Muscle layer of duodenum (tissue), 2 donors: ENCODE data around the gene RAPGEF4.
A peak's percentile ranks its signal among the peaks of the same experiment; 100 is the strongest.

Source experiments
- H3K27ac ChIP-seq: one replicate; pipeline ENCODE4 v1.7.0; 2013; ENCODE audit warnings: mild to moderate bottlenecking, low read length
- H3K27me3 ChIP-seq: one replicate; pipeline ENCODE4 v1.7.0; 2013; ENCODE audit warnings: low read depth, mild to moderate bottlenecking, control low read depth, low read length
- H3K36me3 ChIP-seq, 2 donors: one replicate each; pipeline ENCODE4 v1.7.0; 2013; ENCODE audit warnings: low read length in 2 of 2, control low read depth in 1 of 2, mild to moderate bottlenecking in 1 of 2; ENCODE audit not compliant: insufficient read depth in 2 of 2, control insufficient read depth in 1 of 2
- H3K4me1 ChIP-seq, 2 donors: one replicate each; pipeline ENCODE4 v1.7.0; 2013; ENCODE audit warnings: low read length in 2 of 2, mild to moderate bottlenecking in 2 of 2, control low read depth in 1 of 2, moderate library complexity in 1 of 2; ENCODE audit not compliant: insufficient read depth in 2 of 2, control insufficient read depth in 1 of 2
- H3K4me3 ChIP-seq, 2 donors: one replicate each; pipeline ENCODE4 v1.7.0; 2013; ENCODE audit warnings: low read length in 2 of 2, low read depth in 1 of 2, mild to moderate bottlenecking in 1 of 2
- H3K9me3 ChIP-seq, 2 donors: one replicate each; pipeline ENCODE4 v1.7.0; 2013; ENCODE audit warnings: low read length in 2 of 2, control low read depth in 1 of 2, mild to moderate bottlenecking in 1 of 2; ENCODE audit not compliant: control insufficient read depth in 1 of 2
- donor health status: healthy.

Gene RAPGEF4

DNA sequence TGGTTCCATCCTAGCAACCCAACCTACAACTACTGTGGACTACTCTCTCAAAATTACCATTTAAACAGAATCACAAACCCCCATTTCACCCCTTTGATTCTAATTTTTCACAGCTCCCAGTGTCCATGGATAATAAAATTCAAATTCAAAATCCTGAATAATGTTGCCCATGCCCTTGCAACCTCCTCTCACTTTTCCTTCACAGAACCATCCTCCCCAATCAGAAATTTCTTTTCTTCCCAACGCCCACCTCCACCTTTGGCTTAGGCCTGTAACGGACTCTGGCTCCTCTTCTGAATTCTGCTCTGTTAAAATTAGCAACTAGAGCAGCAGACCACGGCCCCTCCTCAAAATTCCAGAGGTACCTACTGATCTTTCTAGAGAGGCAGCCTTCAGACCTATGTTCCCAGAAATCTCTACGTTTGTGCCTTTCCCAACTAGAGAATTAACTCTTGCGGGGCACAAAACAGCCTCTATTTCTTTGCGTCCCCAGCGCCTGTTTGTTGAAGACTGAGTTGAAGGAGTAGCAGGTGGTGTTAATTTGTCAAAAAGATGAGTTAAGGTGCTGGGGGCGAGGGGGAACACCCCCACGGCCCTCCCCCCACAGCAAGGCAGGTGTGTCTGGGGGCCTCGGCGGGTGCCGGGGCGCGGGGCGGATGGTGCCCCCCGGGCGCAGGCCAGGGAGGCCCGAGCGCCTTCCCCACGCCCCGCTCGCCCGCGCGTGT is 339.6 kb downstream of the RAPGEF4 start:
- Histone ChIP-seq H3K36me3 (peaks cover 0 to 11% of the 10 kb centered on the region in 2 donors), H3K27ac (peak overlapping the region; percentile 98), H3K4me3 (peak overlapping the region; percentile 75 to 91), H3K4me1 (peaks cover 4 to 11% of the 10 kb centered on the region in 2 donors), H3K27me3 (no peaks in the 10 kb centered on the region), H3K9me3 (no peaks in the 10 kb centered on the region)

DNA sequence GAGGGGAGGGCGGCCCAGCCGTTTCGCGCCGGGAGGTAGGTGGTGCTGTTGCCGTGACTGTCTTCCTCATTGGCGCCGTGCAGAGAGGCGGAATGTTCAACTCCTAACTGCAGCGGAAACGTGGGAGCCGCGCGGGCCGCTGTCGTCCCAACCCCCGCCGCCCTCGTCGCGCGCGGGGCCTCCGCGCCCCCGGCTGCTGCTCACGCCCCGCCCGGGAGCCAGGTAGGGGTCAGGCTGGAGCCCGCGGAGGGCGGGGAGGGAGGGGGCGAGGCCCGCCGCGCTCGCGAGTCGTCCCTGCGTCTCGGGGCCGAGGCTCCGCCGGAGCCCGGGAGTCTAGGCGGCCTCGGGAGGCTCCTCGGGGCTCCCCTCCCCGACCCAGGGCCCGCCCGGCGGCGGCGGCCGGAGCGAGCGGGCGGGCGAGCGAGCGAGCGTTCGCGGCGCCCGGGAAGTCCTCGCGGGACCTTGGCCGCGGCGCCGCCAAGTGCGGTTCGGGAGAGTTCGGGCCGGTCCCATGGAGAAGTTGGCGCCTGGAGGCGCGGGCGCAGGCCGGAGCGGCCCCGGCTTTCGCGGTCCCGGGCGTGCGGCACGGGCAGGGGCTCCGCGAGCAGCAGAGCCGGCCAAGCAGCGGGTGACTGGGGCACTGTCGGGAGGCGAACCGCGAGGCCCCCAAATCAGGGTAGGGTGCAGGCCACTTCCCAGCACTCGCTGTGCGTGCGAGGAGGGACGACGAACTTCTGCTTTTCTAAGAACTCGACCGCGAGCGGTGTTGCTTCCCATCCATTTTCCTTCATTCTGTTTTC is 340.3 kb downstream of the RAPGEF4 start, which contains the start of gene MAP3K20:
Gene MAP3K20 (plus strand): TSS at position 66 of the 800 bp plus-strand sequence. CDS start 15,186 bp downstream, outside the sequence.
- H3K36me3 ChIP-seq, result peaks cover 0 to 11% of the 10 kb centered on the region in 2 donors
- no peaks in the 10 kb centered on the region for H3K27me3 ChIP-seq
- H3K27ac ChIP-seq, result peak within 1 kb of the TSS; percentile 98
- no peaks in the 10 kb centered on the region for H3K9me3 ChIP-seq
- peaks cover 4 to 11% of the 10 kb centered on the region in 2 donors for H3K4me1 ChIP-seq
- H3K4me3 ChIP-seq, result peak within 1 kb of the TSS; percentile 75 to 91

DNA sequence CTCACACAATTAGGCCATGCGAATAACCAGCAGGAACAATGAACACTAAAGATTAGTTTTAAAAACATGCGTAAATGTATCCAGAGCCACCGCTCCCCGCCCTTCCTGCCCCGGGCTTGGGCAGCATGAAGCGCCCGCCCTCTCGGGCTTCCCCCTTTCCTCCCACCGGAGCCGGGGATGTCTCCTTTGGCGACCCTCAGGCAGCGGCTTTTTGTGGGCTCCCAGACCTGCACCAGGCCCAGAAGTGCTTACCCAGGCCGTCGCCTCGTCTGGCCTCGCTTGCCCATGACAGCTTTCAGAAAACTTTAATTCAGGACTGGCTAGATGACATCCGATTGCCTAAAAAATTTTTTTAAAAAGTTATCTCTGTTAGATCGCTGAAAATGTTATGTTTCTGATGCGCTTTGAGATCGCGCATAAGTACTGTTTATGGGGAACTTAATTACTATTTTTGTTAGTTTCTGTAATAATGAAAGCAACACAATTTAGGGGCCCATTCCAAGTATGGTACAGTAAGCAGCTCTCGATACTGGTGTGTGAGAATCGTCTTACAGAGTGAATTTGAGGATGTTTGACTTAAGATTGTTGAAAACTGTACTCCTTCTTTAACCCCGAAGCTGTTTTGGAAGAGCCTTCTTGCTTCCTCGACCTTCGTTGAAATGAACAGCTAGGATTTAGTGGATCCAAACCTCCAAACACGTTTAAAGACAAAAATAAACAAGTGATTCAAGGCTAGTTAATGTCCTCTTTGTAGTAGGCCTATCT is 341.1 kb downstream of the RAPGEF4 start:
- Histone ChIP-seq H3K27me3 (no peaks in the 10 kb centered on the region), H3K9me3 (no peaks in the 10 kb centered on the region), H3K4me3 (peak overlapping the region; percentile 75 to 91), H3K4me1 (peaks cover 6 to 11% of the 10 kb centered on the region in 2 donors), H3K36me3 (peaks cover 0 to 11% of the 10 kb centered on the region in 2 donors), H3K27ac (peak overlapping the region; percentile 98)

GRCh38 chr2:173077506-173078177 is 342.0 kb downstream of the RAPGEF4 start:
- H3K9me3 ChIP-seq, result no peaks in the 10 kb centered on the region
- H3K4me3 ChIP-seq, result peak overlapping the region; percentile 75 to 91
- peaks cover 7 to 11% of the 10 kb centered on the region in 2 donors for H3K4me1 ChIP-seq
- H3K27ac ChIP-seq, result peak overlapping the region; percentile 98
- peaks cover 0 to 11% of the 10 kb centered on the region in 2 donors for H3K36me3 ChIP-seq
- H3K27me3 ChIP-seq, result no peaks in the 10 kb centered on the region

DNA sequence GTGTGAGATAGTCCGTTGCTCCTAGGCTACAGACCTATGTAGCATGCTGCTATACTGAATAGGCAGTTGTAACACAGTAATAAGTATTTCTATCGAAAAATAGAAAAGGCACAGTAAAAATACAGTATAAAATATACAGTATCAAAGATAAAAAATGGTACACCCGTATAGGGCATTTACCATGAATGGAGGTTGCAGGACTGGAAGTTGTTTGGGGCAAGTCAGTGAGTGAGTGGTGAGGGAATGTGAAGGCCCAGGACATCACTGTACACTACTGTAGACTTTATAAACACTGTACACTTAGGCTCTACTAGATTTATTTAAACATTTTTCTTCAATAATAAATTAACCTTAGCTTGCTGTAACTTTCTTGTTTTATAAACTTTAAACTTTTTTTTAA is 343.5 kb downstream of the RAPGEF4 start:
- H3K27ac ChIP-seq, result peak overlapping the region; percentile 98
- peaks cover 7 to 11% of the 10 kb centered on the region in 2 donors for H3K4me1 ChIP-seq
- H3K36me3 ChIP-seq, result peaks cover 0 to 11% of the 10 kb centered on the region in 2 donors
- peak overlapping the region in 1 of 2 donors; percentile 17 for H3K4me3 ChIP-seq
- H3K27me3 ChIP-seq, result no peaks in the 10 kb centered on the region
- H3K9me3 ChIP-seq, result no peaks in the 10 kb centered on the region

DNA sequence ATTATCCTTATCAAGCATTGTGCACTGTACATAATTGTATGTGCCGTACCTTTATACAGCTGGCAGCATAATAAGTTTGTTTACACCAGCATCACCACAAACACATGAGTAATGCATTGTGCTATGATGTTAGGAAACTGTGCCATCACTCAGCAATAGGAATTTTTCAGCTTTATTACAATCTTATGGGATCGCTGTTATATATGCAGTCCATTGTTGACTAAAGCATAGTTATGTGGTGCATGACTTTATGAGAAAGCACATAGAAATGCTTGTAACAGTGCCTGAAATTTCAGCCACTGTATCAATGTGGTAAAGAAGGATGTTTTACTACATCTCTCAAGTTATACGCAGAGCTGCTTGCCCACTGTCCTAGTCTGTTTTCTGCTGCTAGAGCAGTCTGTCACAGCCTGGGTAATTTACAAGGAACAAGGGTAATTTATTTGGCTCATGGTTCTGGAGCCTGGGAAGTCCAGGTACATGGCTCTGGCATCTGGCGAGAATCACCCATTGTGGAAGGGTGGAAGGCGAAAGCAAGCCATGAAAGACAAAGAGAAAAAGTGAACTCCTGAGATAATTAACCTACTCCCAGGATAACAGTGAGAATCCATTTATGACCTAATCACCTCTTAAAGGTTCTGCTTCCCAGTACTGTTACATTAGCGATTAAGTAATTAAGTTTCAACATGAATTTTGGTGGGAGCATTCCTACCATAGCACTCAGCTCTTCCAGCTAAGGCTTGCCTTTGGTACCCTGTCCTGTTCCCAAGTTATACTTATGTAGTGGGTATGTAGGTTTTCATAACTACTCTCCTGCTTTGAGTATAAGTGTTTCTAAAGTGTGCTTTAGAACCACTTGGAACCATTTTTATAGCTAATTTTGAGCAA is 344.6 kb downstream of the RAPGEF4 start:
- Histone ChIP-seq H3K27me3 (no peaks in the 10 kb centered on the region), H3K4me3 (no peak overlapping the region), H3K9me3 (no peaks in the 10 kb centered on the region), H3K4me1 (peaks cover 11 to 12% of the 10 kb centered on the region in 2 donors), H3K27ac (no peak overlapping the region), H3K36me3 (peaks cover 0 to 11% of the 10 kb centered on the region in 2 donors)

- Histone ChIP-seq H3K9me3 (no peaks in the 10 kb centered on the region), H3K27ac (peak overlapping the region; percentile 92), H3K4me3 (peak overlapping the region in 1 of 2 donors; percentile 6), H3K27me3 (no peaks in the 10 kb centered on the region), H3K4me1 (peaks cover 0 to 19% of the 10 kb centered on the region in 2 donors), H3K36me3 (no peaks in the 10 kb centered on the region)
Measured at GRCh38 chr2:173086518-173087213, 351.0 kb downstream of the RAPGEF4 start.

- peak overlapping the region in 1 of 2 donors; percentile 6 for H3K4me3 ChIP-seq
- H3K4me1 ChIP-seq, result peaks cover 0 to 17% of the 10 kb centered on the region in 2 donors
- no peaks in the 10 kb centered on the region for H3K9me3 ChIP-seq
- H3K27ac ChIP-seq, result peak overlapping the region; percentile 92
- H3K27me3 ChIP-seq, result no peaks in the 10 kb centered on the region
- no peaks in the 10 kb centered on the region for H3K36me3 ChIP-seq
Measured at GRCh38 chr2:173087214-173087581, 351.6 kb downstream of the RAPGEF4 start.

DNA sequence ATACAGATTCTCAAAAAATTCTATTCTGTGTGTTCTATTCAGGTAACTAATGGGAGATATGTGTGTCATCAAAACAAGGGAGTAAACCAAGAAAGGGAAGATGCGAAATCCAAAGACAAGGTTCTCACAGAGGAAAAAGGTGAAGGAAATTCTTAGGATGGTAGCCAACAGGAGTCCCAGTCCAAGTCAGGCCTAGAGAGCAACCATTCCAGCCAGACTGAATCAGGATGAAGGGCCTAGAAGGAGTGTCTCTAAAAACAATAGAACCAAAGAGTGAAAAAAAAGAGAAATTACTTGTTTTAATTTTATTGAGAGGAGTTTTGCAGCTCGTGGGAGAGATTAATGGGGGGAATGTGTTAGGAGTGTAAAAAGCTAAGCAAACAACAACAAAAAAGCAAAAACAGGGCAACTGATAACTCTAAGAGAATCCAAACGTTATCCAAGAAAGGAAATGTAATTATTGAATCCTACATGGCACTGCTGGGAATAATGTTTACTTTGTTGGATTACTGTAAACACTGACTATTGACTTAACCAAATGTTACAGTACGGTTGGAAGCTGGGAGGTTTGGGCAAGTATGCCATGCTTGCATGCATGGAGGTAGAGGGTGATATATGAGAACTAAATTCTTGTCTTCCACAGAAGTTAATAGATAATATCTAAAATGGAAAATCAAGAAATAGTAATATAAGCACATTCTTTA is 352.3 kb downstream of the RAPGEF4 start:
- H3K27ac ChIP-seq, result peak overlapping the region; percentile 92
- no peaks in the 10 kb centered on the region for H3K36me3 ChIP-seq
- H3K27me3 ChIP-seq, result no peaks in the 10 kb centered on the region
- no peak overlapping the region for H3K4me3 ChIP-seq
- H3K9me3 ChIP-seq, result no peaks in the 10 kb centered on the region
- peaks cover 0 to 17% of the 10 kb centered on the region in 2 donors for H3K4me1 ChIP-seq
